ENCODE results near the gene NDP. TPM values are rescaled to one million over a fixed set of nuclear protein-coding genes. Genes with fewer than 3 reads are reported as not detected.

Gene NDP
- total and polyA plus RNA-seq, 10 of the 15 experiments (the other 5 are each of a cell fraction or from before 2014, with no cell fraction given), result 0.04 TPM; not detected in 9

GRCh38 chrX:43962636-43963035 is 10.6 kb downstream of the NDP start (continued):
- TF ChIP-seq PRDM15 (CRISPR knock-in tag; IDR thresholded peaks at IDR 0.05), result no peak
- TF ChIP-seq RAD51 (IDR thresholded peaks at IDR 0.05), result no peak
- no peak for TF ChIP-seq BACH1 (IDR thresholded peaks at IDR 0.05; ENCODE audit: borderline replicate concordance)

GRCh38 chrX:43961699-43962098 is 11.5 kb downstream of the NDP start:
- TF ChIP-seq CTCF (IDR thresholded peaks at IDR 0.05 in 2 of 3, conservative IDR thresholded peaks at IDR 0.05 in 1 of 3; ENCODE audit: control insufficient read depth in 2 of 3, extremely low read depth in 1 of 3, insufficient read depth in 1 of 3, low read depth in 3 of 3, low read length in 3 of 3) (peak in 1 of 3 experiments; percentile 29; a peak in 2 of 6 replicates), NFYA (IDR thresholded peaks at IDR 0.05; ENCODE audit: borderline replicate concordance, low read depth, low read length) (no peak)
- in situ Hi-C loops (cut with MboI) (no loop called here), intact Hi-C loops (cut with micrococcal nuclease; ENCODE audit: unreplicated experiment) (no loop called here)
- SMC1A ChIA-PET (ENCODE audit: uncharacterized antibody, unreplicated experiment), result interaction anchor here (1.3 kb wide), 1 partner anchor 1225 kb away, joined by 3 read pairs; no protein-coding TSS in a partner anchor
- H3K79me2 ChIP-seq (ENCODE audit: control insufficient read depth, insufficient read depth, low read length), result no peaks in the 10 kb centered on the region
- RAD21 ChIA-PET (ENCODE audit: unreplicated experiment), result interaction anchor here (0.8 to 1.3 kb wide), 3 partner anchors 10 to 282 kb away, joined by 3 to 5 read pairs (median 3); no protein-coding TSS in a partner anchor
- DNase-seq (ENCODE audit: low read depth, low spot score) (no peak), FAIRE-seq (no peak), ATAC-seq (no peak)
- H3K9ac ChIP-seq (ENCODE audit: control insufficient read depth, insufficient read depth, low read length), result no peak overlapping the region
- no peaks in the 10 kb centered on the region for H3K27me3 ChIP-seq (replicated peaks in 1 of 2; ENCODE audit: control insufficient read depth in 2 of 2, insufficient read depth in 2 of 2, low read length in 1 of 2)
- WGBS (ENCODE audit: insufficient coverage, insufficient replicate concordance, low lambda C conversion rate, missing lambda C conversion rate), result 0% methylated on average over 2 of the region's 2 CpGs
- POLR2A ChIA-PET, result no interaction called here
- CTCF ChIA-PET, result interaction anchor here (0.7 to 1.5 kb wide), 5 partner anchors 9 to 570 kb away, joined by 3 to 4 read pairs (median 3); no protein-coding TSS in a partner anchor
- no TSS peak for BruUV-seq (replicated peaks)
- H3K27ac ChIP-seq (ENCODE audit: control insufficient read depth, insufficient read depth), result no peak overlapping the region
- no peak overlapping the region for H3K4me3 ChIP-seq
- no peaks in the 10 kb centered on the region for H3K9me3 ChIP-seq (replicated peaks; ENCODE audit: control insufficient read depth, insufficient read depth, low read length)
- H4K20me1 ChIP-seq (ENCODE audit: control insufficient read depth, insufficient read depth), result no peaks in the 10 kb centered on the region
- no peak overlapping the region for H3K4me2 ChIP-seq (ENCODE audit: control insufficient read depth, insufficient read depth)
- no peaks in the 10 kb centered on the region for H3K4me1 ChIP-seq (ENCODE audit: control insufficient read depth, insufficient read depth, low read length)
- no peak overlapping the region for H2AFZ ChIP-seq (ENCODE audit: control insufficient read depth, low read depth, low read length)
- no peaks in the 10 kb centered on the region for H3K36me3 ChIP-seq (ENCODE audit: control insufficient read depth in 2 of 2, insufficient read depth in 2 of 2, low read length in 1 of 2)

All from GM12878 (cell line).